OCI-LY7 (cell line): ENCODE measurements around the gene CCDC89. TPM values are rescaled to one million over a fixed set of nuclear protein-coding genes. Genes with fewer than 3 reads are reported as not detected.

ENCODE experiments used
- BruUV-seq: library from RNA; stranded (reverse); fragments of 400-500 nt; replicated peaks from 2 replicates; lab custom pipeline; 2021; lab: Mats Ljungman, UMichigan
- CTCF ChIA-PET: fragments of 300-600 bp; sonication (Branson Sonifier 250); formaldehyde crosslinking; loops from one replicate; lab custom pipeline; 2022; ENCODE audit warnings: antibody characterized with exemption; ENCODE audit not compliant: unreplicated experiment; lab: Charles Lee
- POLR2A ChIA-PET: fragments of 300-600 bp; sonication (Branson Sonifier 250); formaldehyde crosslinking; loops from one replicate; lab custom pipeline; 2022; ENCODE audit warnings: antibody characterized with exemption; lab: Charles Lee
- DNase-seq: peaks from one replicate; pipeline ENCODE4 v3.0.0-alpha.2; 2015; ENCODE audit warnings: low spot score
- H2AFZ ChIP-seq: fragments of 200-600 bp; sonication (generic), shearing (Covaris generic); 2 replicates; pipeline ENCODE4 v1.6.1; 2014; ENCODE audit warnings: mild to moderate bottlenecking, antibody characterized with exemption, low read length, moderate library complexity
- H3K27ac ChIP-seq: fragments of 200-600 bp; sonication (generic); 2 replicates; pipeline ENCODE4 v1.5.1; 2014; ENCODE audit warnings: mixed run types, low read depth, mild to moderate bottlenecking, moderate library complexity, low read length, inconsistent platforms; ENCODE audit not compliant: poor library complexity, severe bottlenecking
- H3K36me3 ChIP-seq: fragments of 200-600 bp; sonication (generic); 2 replicates; pipeline ENCODE4 v1.6.1; 2014; ENCODE audit warnings: mild to moderate bottlenecking, antibody characterized with exemption, low read length, moderate library complexity, mixed read lengths; ENCODE audit not compliant: insufficient read depth
- H3K4me1 ChIP-seq: fragments of 200-600 bp; sonication (generic); 2 replicates; pipeline ENCODE4 v1.5.1; 2014; ENCODE audit warnings: mild to moderate bottlenecking, low read length; ENCODE audit not compliant: insufficient read depth, poor library complexity, severe bottlenecking
- H3K4me2 ChIP-seq: fragments of 200-600 bp; sonication (generic); 2 replicates; pipeline ENCODE4 v1.6.1; 2014; ENCODE audit warnings: mild to moderate bottlenecking, low read length
- H3K4me3 ChIP-seq: fragments of 200-600 bp; sonication (generic); 2 replicates; pipeline ENCODE4 v1.5.1; 2014; ENCODE audit warnings: mild to moderate bottlenecking, low read depth, low read length; ENCODE audit not compliant: poor library complexity, severe bottlenecking
- H3K79me2 ChIP-seq: fragments of 200-600 bp; sonication (generic); 2 replicates; pipeline ENCODE4 v1.6.1; 2016; ENCODE audit warnings: low read depth, mild to moderate bottlenecking, low read length, moderate library complexity, mixed read lengths; ENCODE audit not compliant: insufficient read depth
- H3K9me2 ChIP-seq: fragments of 200-600 bp; sonication (generic); 2 replicates; pipeline ENCODE4 v1.6.1; 2016; ENCODE audit warnings: mild to moderate bottlenecking, low read length, mixed read lengths; ENCODE audit not compliant: insufficient read depth
- H3K9me3 ChIP-seq: fragments of 200-600 bp; sonication (generic); 2 replicates; pipeline ENCODE4 v1.6.1; 2014; ENCODE audit warnings: mild to moderate bottlenecking, mixed run types, low read length, mixed read lengths
- H4K20me1 ChIP-seq: fragments of 200-600 bp; sonication (generic); 2 replicates; pipeline ENCODE4 v1.6.1; 2014; ENCODE audit warnings: mild to moderate bottlenecking, antibody characterized with exemption, low read length, moderate library complexity, mixed read lengths; ENCODE audit not compliant: insufficient read depth
- CTCF ChIP-seq: fragments of 200-600 bp; sonication (generic); conservative IDR thresholded peaks from 2 replicates; pipeline ENCODE4 v1.5.1; 2014; ENCODE audit warnings: mild to moderate bottlenecking, antibody characterized with exemption, low read length, moderate library complexity, mixed read lengths
- EZH2phosphoT487 ChIP-seq: fragments of 200-600 bp; sonication (generic); IDR thresholded peaks from 2 replicates; pipeline ENCODE4 v1.6.1; 2018; ENCODE audit warnings: low read depth, borderline replicate concordance, mild to moderate bottlenecking, mixed run types, antibody characterized with exemption, low read length, moderate library complexity, mixed read lengths
- intact Hi-C: fragments of 100-400 bp; cut with micrococcal nuclease; formaldehyde crosslinking; loops from one replicate; pipeline ENCODE4 v1.10.0; 2022; ENCODE audit not compliant: unreplicated experiment
- total RNA-seq, 2 experiments: library from RNA; depleted of rRNA in 1 of 2; stranded (reverse); fragments of >200 nt in 1 of 2; shearing (Covaris generic) in 1 of 2; gene quantifications; 2 replicates each; pipeline ENCODE4 v1.2.3, GENCODE V29; 2014 to 2022

Gene CCDC89
- total RNA-seq, 2 experiments from 2014 or later = 0.23 TPM; not detected in 1

- Histone ChIP-seq H4K20me1 (no peaks in the 10 kb centered on the region), H3K79me2 (no peaks in the 10 kb centered on the region), H3K9me2 (no peaks in the 10 kb centered on the region), H3K4me3 (no peak overlapping the region), H3K36me3 (no peaks in the 10 kb centered on the region), H3K27ac (no peak overlapping the region), H3K9me3 (no peaks in the 10 kb centered on the region), H2AFZ (no peak overlapping the region), H3K4me1 (no peaks in the 10 kb centered on the region), H3K4me2 (no peak overlapping the region)
- no TSS peak for BruUV-seq
- ChIA-PET POLR2A (interaction anchor here (0.5 to 1.6 kb wide), 4 partner anchors 14 to 1569 kb away, joined by 3 to 5 read pairs (median 3); partner anchors contain the start of gene TMEM126B), CTCF (no interaction called here)
- intact Hi-C loops = no loop called here
- DNase-seq = no peak
- TF ChIP-seq CTCF = no peak
- no peak for TF ChIP-seq EZH2phosphoT487
These were observed 24.9 kb upstream of the CCDC89 start for GRCh38 chr11:85710917-85711316.

- H3K9me3 ChIP-seq = no peaks in the 10 kb centered on the region
- no peaks in the 10 kb centered on the region for H3K79me2 ChIP-seq
- H3K4me2 ChIP-seq = no peak overlapping the region
- POLR2A ChIA-PET = interaction anchor here (0.5 kb wide), 1 partner anchor 1568 kb away, joined by 5 read pairs; no protein-coding TSS in a partner anchor
- CTCF ChIA-PET = no interaction called here
- no peak overlapping the region for H3K4me3 ChIP-seq
- H3K4me1 ChIP-seq = no peaks in the 10 kb centered on the region
- TF ChIP-seq CTCF = no peak
- TF ChIP-seq EZH2phosphoT487 = no peak
- no peaks in the 10 kb centered on the region for H4K20me1 ChIP-seq
- intact Hi-C loops = no loop called here
- no peaks in the 10 kb centered on the region for H3K36me3 ChIP-seq
- no peak for DNase-seq
- no peak overlapping the region for H2AFZ ChIP-seq
- no peaks in the 10 kb centered on the region for H3K9me2 ChIP-seq
- no TSS peak for BruUV-seq
- no peak overlapping the region for H3K27ac ChIP-seq
These were observed 24.1 kb upstream of the CCDC89 start for GRCh38 chr11:85709941-85710702.

GRCh38 chr11:85705800-85706199 lies 19.8 kb upstream of the CCDC89 start:
- POLR2A ChIA-PET = interaction anchor here (0.9 kb wide), 1 partner anchor 26 kb away, joined by 3 read pairs; no protein-coding TSS in a partner anchor
- Histone ChIP-seq H3K9me2 (no peaks in the 10 kb centered on the region), H3K4me3 (no peak overlapping the region), H2AFZ (no peak overlapping the region), H3K4me2 (no peak overlapping the region), H3K9me3 (no peaks in the 10 kb centered on the region), H3K4me1 (no peaks in the 10 kb centered on the region), H3K27ac (no peak overlapping the region), H4K20me1 (no peaks in the 10 kb centered on the region), H3K79me2 (no peaks in the 10 kb centered on the region), H3K36me3 (no peaks in the 10 kb centered on the region)
- intact Hi-C loops = no loop called here
- no TSS peak for BruUV-seq
- no peak for DNase-seq
- CTCF ChIA-PET = interaction anchor here (0.7 kb wide), 1 partner anchor 149 kb away, joined by 3 read pairs; the partner anchor contains the start of gene CCDC83
- TF ChIP-seq CTCF (no peak), EZH2phosphoT487 (no peak)
